Stimulated activated naive CD8-positive, alpha-beta T cell treated with anti-CD3 and anti-CD28 coated beads, Interleukin-15, Interleukin-2, amounts not matched to agents 100 ng/mL and 50 ng/mL, for 24 hours (primary cell): ENCODE measurements around the gene AK6.

Source experiments
- H3K27ac Mint-ChIP-seq: one replicate; pipeline ENCODE4 v1.8.0; 2021; ENCODE audit warnings: mild to moderate bottlenecking, mixed read lengths
- H3K27me3 Mint-ChIP-seq: one replicate; pipeline ENCODE4 v1.8.0; 2021; ENCODE audit warnings: mixed read lengths
- H3K36me3 Mint-ChIP-seq: one replicate; pipeline ENCODE4 v1.8.0; 2021; ENCODE audit warnings: low read depth, mixed read lengths
- H3K4me1 Mint-ChIP-seq: one replicate; pipeline ENCODE4 v1.8.0; 2021; ENCODE audit warnings: low read depth, mixed read lengths
- H3K4me3 Mint-ChIP-seq: one replicate; pipeline ENCODE4 v1.8.0; 2021; ENCODE audit warnings: mild to moderate bottlenecking, mixed read lengths
- H3K9me3 Mint-ChIP-seq: one replicate; pipeline ENCODE4 v1.8.0; 2021; ENCODE audit warnings: mixed read lengths

Gene AK6

GRCh38 chr5:69315972-69316371 lies 53.3 kb downstream of the AK6 start:
- H3K4me1 Mint-ChIP-seq = no peaks in the 10 kb centered on the region
- no peak overlapping the region for H3K27ac Mint-ChIP-seq
- H3K27me3 Mint-ChIP-seq = no peaks in the 10 kb centered on the region
- H3K4me3 Mint-ChIP-seq = no peak overlapping the region
- H3K36me3 Mint-ChIP-seq = peaks cover 37% of the 10 kb centered on the region
- H3K9me3 Mint-ChIP-seq = no peaks in the 10 kb centered on the region

DNA sequence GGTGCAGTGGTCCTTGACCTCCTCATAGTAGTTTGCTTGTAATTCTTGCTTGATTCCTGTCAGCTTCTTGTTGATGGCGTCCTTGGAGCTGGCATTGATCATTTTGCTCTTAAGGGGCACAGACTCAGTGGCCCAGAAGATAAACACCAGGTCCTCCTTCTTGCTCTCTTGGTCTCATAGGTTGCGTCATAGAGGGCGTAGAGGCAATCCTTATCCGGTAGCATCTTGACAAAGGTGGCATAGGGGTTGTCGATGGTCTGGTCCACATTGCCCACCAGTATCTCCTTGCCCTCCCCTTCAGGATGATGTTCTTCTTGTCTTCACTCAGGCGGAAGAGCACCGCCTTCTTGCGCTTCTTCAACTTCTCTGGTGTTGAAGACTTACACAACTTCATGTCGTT lies 55.9 kb downstream of the AK6 start:
- no peak overlapping the region for H3K4me3 Mint-ChIP-seq
- H3K4me1 Mint-ChIP-seq = peaks cover 3% of the 10 kb centered on the region
- H3K27ac Mint-ChIP-seq = no peak overlapping the region
- no peaks in the 10 kb centered on the region for H3K27me3 Mint-ChIP-seq
- H3K36me3 Mint-ChIP-seq = peaks cover 49% of the 10 kb centered on the region
- peaks cover 5% of the 10 kb centered on the region for H3K9me3 Mint-ChIP-seq

- Mint-ChIP-seq H3K27me3 (no peaks in the 10 kb centered on the region), H3K4me3 (no peak overlapping the region), H3K9me3 (peaks cover 6% of the 10 kb centered on the region), H3K36me3 (peaks cover 57% of the 10 kb centered on the region), H3K27ac (no peak overlapping the region), H3K4me1 (peaks cover 8% of the 10 kb centered on the region)
Measured at GRCh38 chr5:69312459-69313160, 56.7 kb downstream of the AK6 start.

- Mint-ChIP-seq H3K36me3 (peaks cover 65% of the 10 kb centered on the region), H3K4me1 (peaks cover 8% of the 10 kb centered on the region), H3K27ac (no peak overlapping the region)
Measured at GRCh38 chr5:69309380-69309779, 59.9 kb downstream of the AK6 start.

GRCh38 chr5:69308046-69308553 lies 61.2 kb downstream of the AK6 start:
- H3K9me3 Mint-ChIP-seq = peaks cover 6% of the 10 kb centered on the region
- peak overlapping the region; percentile 5 for H3K27ac Mint-ChIP-seq
- H3K36me3 Mint-ChIP-seq = peaks cover 59% of the 10 kb centered on the region
- no peaks in the 10 kb centered on the region for H3K27me3 Mint-ChIP-seq
- no peak overlapping the region for H3K4me3 Mint-ChIP-seq
- H3K4me1 Mint-ChIP-seq = peaks cover 8% of the 10 kb centered on the region

More at GRCh38 chr5:69309380-69309779, 59.9 kb downstream of the AK6 start:
- H3K4me3 Mint-ChIP-seq = no peak overlapping the region
- H3K9me3 Mint-ChIP-seq = peaks cover 6% of the 10 kb centered on the region
- no peaks in the 10 kb centered on the region for H3K27me3 Mint-ChIP-seq

DNA sequence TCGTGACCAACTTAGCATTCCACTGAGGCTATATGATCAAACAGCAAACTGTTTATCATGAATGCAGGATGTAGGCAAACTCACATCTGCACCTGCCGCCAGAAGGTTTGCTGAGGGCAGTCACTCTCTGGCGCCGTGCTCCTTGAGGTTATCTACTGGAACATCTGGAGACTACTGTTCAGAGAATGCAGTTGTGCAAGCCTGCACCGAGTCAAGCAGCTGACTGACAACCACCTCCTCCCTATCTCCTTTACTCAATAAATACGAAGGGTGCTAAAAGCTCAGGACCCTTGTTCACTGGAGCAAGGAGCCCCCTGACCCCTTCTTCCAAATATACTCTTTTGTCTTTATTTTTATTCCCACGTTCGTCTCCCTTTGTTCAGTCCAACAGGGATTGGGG lies 63.8 kb downstream of the AK6 start:
- H3K27ac Mint-ChIP-seq = no peak overlapping the region
- H3K9me3 Mint-ChIP-seq = peaks cover 6% of the 10 kb centered on the region
- H3K4me1 Mint-ChIP-seq = peaks cover 8% of the 10 kb centered on the region
- H3K27me3 Mint-ChIP-seq = no peaks in the 10 kb centered on the region
- H3K36me3 Mint-ChIP-seq = peaks cover 46% of the 10 kb centered on the region
- H3K4me3 Mint-ChIP-seq = no peak overlapping the region
